Measurements from ENCODE around the gene ITPK1.

Gene ITPK1

GRCh38 chr14:92969430-92969829, 146.3 kb downstream of the ITPK1 start:
- DNase-seq (ENCODE audit: low read depth in 2 of 2): no peak

DNA sequence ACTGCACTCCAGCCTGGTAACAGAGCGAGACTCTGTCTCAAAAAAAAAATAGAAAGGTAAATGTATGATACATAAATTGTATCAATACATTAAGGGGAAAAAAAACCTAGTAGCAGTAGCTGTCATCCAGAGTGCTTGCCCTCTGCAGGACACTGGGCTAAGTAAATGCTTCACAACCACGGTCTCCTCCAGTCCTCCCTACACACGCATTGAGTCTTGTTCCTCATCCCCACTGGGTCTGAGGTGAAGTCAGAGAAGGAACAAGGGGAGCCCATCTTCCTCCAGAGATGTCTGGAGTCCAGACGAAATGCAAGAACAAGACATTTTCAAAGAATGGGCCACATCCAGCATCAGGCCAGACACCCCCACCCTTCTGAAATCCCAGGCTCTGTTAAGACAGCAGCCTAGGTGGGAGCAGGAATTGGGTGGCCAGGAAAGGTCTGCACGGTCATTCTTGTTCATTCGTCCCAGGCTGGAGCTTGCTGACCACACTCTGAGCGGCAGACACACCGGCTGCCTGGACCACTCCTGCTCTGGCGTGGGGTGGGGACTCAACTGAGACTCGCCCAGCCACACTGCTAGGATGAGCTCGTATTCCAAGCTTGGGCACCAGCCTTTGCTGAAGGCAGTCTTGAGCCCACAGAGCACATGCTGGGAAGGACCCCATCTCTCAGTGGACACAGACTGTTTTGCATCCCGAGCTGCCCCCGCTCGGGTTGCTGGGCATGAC, 147.3 kb downstream of the ITPK1 start:
- DNase-seq (ENCODE audit: low read depth in 2 of 2): no peak

DNA sequence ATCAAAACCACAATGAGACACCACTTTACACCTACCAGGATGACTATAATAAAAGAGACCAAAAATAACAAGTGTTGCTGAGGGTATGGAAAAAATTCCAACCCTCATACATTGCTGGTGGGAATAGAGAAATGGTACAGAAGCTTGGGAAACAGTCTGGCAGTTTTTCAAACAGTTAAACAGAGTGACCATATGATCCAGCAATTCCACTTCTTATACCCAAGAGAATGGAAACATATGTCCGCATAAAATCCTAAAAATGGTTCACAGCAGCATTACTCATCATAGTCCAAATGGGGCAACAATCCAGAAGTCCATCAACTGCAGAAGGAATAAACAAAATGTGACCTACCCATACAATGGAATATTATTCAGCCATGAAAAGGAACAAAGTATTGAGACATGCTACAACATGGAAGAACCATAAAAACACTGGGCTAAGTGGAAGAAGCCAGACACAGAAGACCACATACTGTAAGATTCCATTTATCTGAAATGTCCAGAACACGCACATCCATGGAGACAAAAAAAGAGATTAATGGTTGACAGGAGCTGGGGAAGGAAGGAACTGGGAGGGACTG, 148.3 kb downstream of the ITPK1 start:
- DNase-seq (ENCODE audit: low read depth in 2 of 2): no peak

DNA sequence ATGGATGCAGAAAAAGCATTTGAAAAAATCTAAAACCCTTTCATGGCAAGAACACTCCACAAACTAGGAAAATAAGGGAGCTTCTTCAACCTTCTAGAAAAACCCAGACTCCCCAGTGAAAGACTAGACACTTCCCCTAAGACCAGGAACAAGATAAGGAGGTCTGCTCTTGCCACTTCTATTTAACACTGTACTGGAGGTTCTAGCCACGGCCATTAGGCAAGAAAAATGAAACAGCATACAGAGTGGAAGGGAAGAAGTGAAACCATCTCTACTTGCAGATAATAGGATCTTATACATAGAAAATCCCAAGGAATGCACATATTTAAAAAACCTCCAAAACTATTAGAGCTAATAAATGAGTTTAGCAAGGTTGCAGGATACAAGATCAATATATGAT, 150.4 kb downstream of the ITPK1 start:
- DNase-seq (ENCODE audit: low read depth in 2 of 2): no peak

DNA sequence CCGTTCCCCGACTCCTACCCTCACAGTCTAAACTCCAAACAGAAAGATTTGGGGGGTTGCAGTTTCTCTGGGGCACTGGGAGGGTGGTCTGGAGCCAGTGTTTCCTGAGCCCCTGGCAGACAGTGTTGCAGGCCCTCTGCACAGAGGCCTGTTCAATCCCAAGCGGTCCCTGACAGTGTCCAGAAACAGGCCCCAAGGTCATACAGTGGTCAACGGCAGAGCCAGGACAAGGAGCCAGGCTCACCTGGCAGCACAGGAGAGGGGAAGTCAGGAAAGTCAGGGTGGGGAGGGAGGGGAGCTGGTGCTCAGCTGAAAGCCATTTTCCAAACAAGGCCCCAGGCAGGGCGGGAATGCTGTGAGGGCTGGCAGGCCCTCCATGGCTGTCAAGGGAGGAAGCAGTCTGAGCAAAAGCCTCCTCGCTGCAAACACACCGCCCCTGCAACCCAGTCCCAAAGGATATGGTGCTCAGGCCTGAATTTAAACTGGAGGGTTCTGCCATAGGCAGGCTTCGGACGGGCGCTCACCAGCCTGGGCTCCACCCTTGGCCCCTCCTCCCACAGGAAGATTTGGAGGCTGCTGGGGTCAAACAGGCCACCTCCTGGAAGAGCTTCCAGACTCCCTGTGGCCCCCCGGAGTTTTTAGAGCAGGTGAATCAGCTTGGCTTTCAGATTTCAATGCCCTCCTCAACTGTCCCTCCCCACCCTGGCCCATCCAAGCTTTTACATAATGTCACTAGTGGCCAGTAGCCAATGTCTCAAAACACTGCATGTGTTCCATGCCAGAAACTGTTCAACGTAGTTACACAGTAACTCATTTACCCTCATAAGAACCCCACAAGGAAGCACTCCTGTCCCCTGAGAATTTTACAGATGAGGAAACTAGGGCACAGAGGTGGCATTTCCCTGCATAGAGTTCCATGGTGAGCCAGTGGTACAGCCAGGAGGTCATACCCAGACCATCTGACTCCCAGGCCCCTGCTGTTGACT, 151.3 kb downstream of the ITPK1 start:
- no peak for DNase-seq (ENCODE audit: low read depth in 2 of 2)

DNA sequence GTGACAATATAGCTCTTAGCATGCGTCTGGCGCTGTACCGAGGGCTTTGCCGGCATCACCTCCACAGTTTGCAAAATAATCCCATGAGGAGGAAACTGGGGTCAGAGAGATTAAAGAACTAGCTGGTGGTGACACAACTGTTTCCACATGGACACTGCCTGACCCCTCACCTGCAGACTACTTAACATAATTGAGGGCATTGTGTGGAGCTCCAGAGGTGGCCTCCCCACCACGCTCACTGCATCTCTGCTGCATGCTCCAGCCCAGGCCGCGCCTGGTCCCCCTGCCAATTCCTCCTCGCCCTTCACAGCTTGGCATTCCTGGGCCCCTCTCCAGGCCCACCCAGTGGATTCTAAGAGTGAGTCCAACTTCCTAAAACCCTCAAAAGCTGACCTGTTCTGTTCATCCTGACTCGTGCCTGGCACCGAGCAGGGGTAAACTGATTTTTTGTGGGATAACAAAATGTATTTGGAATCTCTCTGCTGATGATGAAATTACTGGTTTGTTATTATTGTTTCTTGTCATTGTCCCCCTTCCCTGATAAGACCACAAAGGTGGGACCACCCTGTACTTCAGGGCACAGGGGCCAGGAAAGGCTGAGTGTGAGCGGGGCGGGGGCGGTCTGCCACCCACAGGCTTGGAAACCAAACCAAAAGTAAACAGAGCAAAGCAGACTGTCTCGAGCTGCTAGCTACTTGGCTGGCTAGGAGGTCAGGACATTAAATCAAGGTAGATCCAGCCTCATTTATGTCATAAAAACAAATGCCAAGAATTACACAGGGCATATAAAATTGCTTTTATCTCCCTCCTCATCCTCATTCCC, 152.2 kb downstream of the ITPK1 start:
- no peak for DNase-seq (ENCODE audit: low read depth in 2 of 2)

- no peak for DNase-seq (ENCODE audit: low read depth in 2 of 2)
These were observed 153.0 kb downstream of the ITPK1 start for GRCh38 chr14:92962831-92963095.

GRCh38 chr14:92962031-92962830, 153.5 kb downstream of the ITPK1 start:
- no peak for DNase-seq (ENCODE audit: low read depth in 2 of 2)

DNA sequence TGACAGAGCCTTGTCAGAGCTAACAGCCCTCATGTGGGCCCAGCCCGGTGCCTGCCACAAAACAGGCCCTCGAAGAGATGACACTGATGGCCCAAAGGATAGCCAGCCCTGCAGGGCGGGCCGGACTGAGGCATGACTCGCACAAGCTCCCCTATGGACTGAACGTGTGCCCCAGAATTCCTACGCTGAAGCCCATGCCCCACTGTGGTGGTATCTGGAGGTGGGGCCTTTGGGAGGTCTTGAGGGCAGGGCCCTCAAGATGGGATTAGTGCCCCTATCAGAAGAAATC, 154.2 kb downstream of the ITPK1 start:
- DNase-seq (ENCODE audit: low read depth in 2 of 2): no peak

DNA sequence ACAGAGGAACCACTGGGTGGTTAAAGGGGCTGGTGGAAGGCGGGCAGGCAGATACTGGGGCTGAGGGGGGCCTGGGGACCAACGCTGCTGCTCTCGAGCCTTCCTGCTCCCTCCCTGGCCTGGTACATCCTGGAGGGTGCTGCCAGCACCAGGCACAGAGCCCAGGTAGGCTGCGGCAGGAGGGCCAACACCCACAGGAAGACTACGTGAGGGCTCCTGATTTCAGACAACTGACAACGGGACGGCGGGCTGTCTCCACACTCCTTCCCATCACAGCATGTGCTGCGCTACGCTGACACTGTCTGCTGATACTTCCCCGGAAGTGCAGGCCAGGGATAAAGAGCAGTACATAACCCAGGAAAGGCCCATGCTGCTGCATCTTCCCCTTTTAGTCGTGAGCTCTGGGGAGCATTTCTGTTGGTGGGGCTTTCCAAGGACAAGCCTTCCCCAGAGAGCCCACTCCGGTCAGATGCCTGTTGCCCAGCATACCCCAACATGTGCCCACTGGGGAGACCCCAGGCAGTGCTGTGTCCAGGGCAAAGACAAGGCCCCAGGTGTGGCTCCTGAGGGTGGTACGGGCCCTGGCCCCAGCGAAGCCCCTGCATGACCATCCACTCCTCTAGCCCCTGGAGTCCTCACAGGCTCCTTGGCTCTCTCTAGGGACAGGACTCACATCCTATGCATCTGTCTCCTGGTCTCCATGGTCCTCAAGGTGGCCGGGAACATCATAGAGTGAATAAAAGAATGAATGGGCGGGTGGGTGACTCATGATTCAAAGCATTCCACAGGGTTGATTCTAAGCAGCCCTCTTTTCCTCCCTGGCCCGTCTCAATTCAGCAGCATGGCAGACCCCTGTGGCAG, 154.8 kb downstream of the ITPK1 start:
- no peak for DNase-seq (ENCODE audit: low read depth in 2 of 2)

- DNase-seq (ENCODE audit: low read depth in 2 of 2): no peak
These were observed 155.7 kb downstream of the ITPK1 start for GRCh38 chr14:92959761-92960680.

- DNase-seq (ENCODE audit: low read depth in 2 of 2): no peak
These were observed 156.6 kb downstream of the ITPK1 start for GRCh38 chr14:92959189-92959531.

DNA sequence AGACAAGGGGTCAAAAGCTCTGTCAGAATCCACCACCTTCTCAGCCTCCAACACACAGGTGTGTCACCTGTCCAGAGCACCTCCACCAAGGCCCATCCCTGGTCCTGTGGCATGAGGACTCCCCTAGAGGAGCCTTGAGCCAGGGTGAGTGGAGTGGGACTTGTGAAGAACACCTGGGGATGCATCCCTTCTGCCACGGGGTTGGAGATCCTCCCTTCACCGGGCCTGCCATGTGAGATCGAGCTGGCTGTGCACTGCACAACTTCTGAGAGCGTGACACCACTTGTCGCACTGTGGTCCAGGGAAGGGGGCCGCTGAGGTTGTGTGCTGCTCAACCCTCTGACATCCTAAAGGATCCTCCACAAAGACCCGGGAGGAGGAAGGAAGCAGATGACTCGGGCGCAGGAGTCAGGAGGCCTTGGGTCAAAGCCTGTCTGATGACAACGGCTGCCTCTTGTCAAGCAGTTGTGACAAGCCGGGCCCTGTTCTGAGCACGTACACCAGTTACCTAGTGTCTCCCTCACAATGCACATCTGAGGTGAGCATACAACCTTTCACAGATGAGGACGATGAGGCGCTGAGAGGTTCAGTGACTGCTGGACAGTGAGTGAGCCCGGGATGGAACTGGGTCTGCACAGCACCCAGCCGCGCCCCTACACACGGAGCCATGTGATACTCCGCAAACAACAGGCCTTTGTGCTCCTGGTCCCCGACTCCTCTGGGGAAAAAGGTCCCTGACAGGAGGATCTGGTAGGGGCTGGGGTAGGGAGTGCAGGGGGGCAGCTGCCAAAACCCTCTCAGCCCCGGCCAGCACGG, 157.1 kb downstream of the ITPK1 start:
- DNase-seq (ENCODE audit: low read depth in 2 of 2): no peak

DNA sequence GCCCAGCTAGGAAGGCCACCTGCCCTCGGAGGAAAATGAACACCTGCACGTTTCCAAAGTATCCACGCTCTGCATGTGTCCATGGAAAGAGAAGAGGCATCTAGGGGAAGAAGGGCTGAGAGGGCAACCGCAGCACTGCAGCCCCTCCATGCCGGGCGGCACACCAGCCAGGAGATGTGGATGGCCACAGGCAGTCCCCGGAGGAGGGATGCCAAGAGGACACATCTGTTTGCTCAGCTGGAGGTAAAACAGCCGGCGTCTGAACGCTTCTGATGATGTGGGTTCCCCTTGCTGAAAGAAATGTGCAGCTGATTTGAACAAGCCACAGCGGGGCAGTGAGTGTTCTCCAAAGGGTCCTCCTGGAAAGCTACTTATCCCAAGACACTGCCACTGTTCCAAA, 158.8 kb downstream of the ITPK1 start:
- no peak for DNase-seq (ENCODE audit: low read depth in 2 of 2)

- DNase-seq (ENCODE audit: low read depth in 2 of 2): no peak
These were observed 160.3 kb downstream of the ITPK1 start for GRCh38 chr14:92955381-92955780.

DNA sequence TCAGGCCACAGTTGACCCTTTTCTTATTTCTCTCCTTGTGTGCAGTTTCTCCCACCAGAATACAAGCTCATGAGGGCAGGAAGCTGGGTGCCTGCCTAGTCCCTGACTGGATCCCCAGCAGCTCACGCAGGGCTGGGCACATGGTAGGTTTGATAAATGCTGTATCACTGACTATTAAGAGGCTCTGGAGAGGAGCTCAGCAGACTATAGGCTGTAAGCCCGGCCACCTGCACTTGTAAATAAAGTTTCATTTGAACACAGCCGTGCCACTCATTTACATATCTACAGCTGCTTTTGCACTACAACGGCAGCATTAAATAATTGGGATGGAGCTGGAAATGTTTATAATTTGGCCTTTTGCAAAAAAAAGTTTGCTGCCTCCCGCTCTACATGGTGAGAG, 160.8 kb downstream of the ITPK1 start:
- DNase-seq (ENCODE audit: low read depth in 2 of 2): no peak

GRCh38 chr14:92953526-92953925, 162.2 kb downstream of the ITPK1 start:
- no peak for DNase-seq (ENCODE audit: low read depth in 2 of 2)

DNA sequence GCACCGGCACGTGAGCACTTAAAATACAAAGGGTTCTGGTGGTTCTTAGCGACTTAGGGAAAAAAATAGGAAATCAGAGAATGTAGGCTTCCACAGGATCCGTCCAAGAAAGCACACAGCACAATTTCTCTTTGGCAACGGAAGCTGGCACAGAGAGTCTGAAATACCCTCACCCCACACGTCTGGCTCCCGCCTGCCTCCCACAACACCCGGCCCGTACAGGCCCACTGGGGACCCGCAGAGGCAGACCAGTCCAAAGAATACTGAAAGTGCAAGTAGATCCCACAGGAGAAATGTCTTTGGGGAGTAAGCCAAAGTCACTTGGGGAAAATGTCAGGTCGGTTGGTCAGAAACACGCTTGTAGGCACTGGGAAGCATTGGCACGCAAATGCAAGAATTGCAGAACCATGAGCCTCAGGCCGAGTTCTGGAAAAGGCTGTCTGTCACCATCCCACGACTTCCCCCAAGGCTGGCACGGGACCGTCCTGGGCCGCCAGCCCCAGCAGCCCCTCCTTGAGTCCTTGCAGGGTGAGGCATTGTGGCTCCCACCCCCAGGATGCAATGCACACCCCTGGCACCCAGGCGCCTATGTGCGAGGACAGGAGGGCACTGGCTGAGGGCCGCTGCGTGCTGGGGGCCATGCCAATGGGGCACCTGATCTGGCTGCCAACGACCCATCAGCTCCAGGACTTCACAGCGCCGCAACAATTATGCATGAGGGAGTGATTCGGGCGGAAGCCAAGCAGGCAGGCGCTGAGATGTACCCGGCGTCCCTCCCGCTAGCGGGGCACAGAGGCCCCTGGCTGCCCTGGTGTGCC, 163.0 kb downstream of the ITPK1 start:
- DNase-seq (ENCODE audit: low read depth in 2 of 2): no peak

Data from stimulated activated CD4-positive, alpha-beta T cell treated with anti-CD3 and anti-CD28 coated beads, Interleukin-1b, Interleukin-23, amount 100 ng/mL, for 4 hours (primary cell).